ENCODE results near the gene IRS1. TPM values are rescaled to one million over a fixed set of nuclear protein-coding genes. Genes with fewer than 3 reads are reported as not detected.

The IRS1 gene
- total and polyA plus RNA-seq, 2 experiments from 2014 or later: 4.1 to 40.4 TPM

- Histone ChIP-seq H3K4me3 (no peak overlapping the region), H3K4me1 (ENCODE audit: low read depth) (peaks cover 5% of the 10 kb centered on the region), H3K9me3 (ENCODE audit: low read depth) (no peaks in the 10 kb centered on the region), H3K27ac (no peak overlapping the region), H3K27me3 (no peaks in the 10 kb centered on the region), H3K36me3 (no peaks in the 10 kb centered on the region)
- DNase-seq (ENCODE audit: low read depth in 1 of 2, low spot score in 1 of 2): no peak
- TF ChIP-seq CTCF (IDR thresholded peaks at IDR 0.05; ENCODE audit: low read depth, low read length): no peak
Measured at GRCh38 chr2:226717719-226718118, 81.9 kb downstream of the IRS1 start.

GRCh38 chr2:226716126-226716525 lies 83.5 kb downstream of the IRS1 start:
- TF ChIP-seq CTCF (IDR thresholded peaks at IDR 0.05; ENCODE audit: low read depth, low read length): no peak
- no peak for DNase-seq (ENCODE audit: low read depth in 1 of 2, low spot score in 1 of 2)
- Histone ChIP-seq H3K36me3 (no peaks in the 10 kb centered on the region), H3K27me3 (no peaks in the 10 kb centered on the region), H3K4me3 (no peak overlapping the region), H3K9me3 (ENCODE audit: low read depth) (no peaks in the 10 kb centered on the region), H3K27ac (no peak overlapping the region), H3K4me1 (ENCODE audit: low read depth) (peaks cover 7% of the 10 kb centered on the region)

- no peaks in the 10 kb centered on the region for H3K36me3 ChIP-seq
- DNase-seq (ENCODE audit: low read depth in 1 of 2, low spot score in 1 of 2): no peak
- no peak overlapping the region for H3K4me3 ChIP-seq
- TF ChIP-seq CTCF (IDR thresholded peaks at IDR 0.05; ENCODE audit: low read depth, low read length): no peak
- peaks cover 7% of the 10 kb centered on the region for H3K4me1 ChIP-seq (ENCODE audit: low read depth)
- no peak overlapping the region for H3K27ac ChIP-seq
- no peaks in the 10 kb centered on the region for H3K9me3 ChIP-seq (ENCODE audit: low read depth)
- no peaks in the 10 kb centered on the region for H3K27me3 ChIP-seq
Measured at GRCh38 chr2:226715347-226715990, 84.2 kb downstream of the IRS1 start.

- Histone ChIP-seq H3K27ac (no peak overlapping the region), H3K36me3 (no peaks in the 10 kb centered on the region)
- no peak for TF ChIP-seq CTCF (IDR thresholded peaks at IDR 0.05; ENCODE audit: low read depth, low read length)
Measured at GRCh38 chr2:226712941-226713340, 86.7 kb downstream of the IRS1 start.

GRCh38 chr2:226711606-226712296 lies 87.9 kb downstream of the IRS1 start:
- TF ChIP-seq CTCF (IDR thresholded peaks at IDR 0.05; ENCODE audit: low read depth, low read length): no peak
- H3K36me3 ChIP-seq: no peaks in the 10 kb centered on the region
- no peaks in the 10 kb centered on the region for H3K9me3 ChIP-seq (ENCODE audit: low read depth)
- H3K4me3 ChIP-seq: no peak overlapping the region
- no peak overlapping the region for H3K27ac ChIP-seq
- H3K27me3 ChIP-seq: no peaks in the 10 kb centered on the region
- DNase-seq (ENCODE audit: low read depth in 1 of 2, low spot score in 1 of 2): no peak
- peaks cover 7% of the 10 kb centered on the region for H3K4me1 ChIP-seq (ENCODE audit: low read depth)

More at GRCh38 chr2:226712941-226713340, 86.7 kb downstream of the IRS1 start:
- no peak overlapping the region for H3K4me3 ChIP-seq
- H3K9me3 ChIP-seq (ENCODE audit: low read depth): no peaks in the 10 kb centered on the region
- peaks cover 7% of the 10 kb centered on the region for H3K4me1 ChIP-seq (ENCODE audit: low read depth)
- DNase-seq (ENCODE audit: low read depth in 1 of 2, low spot score in 1 of 2): peak; percentile 39 to 59
- H3K27me3 ChIP-seq: no peaks in the 10 kb centered on the region

All from cardiac muscle cell (in vitro differentiated cells and primary cell).